ENCODE data around the gene VASH1.

The VASH1 gene

DNA sequence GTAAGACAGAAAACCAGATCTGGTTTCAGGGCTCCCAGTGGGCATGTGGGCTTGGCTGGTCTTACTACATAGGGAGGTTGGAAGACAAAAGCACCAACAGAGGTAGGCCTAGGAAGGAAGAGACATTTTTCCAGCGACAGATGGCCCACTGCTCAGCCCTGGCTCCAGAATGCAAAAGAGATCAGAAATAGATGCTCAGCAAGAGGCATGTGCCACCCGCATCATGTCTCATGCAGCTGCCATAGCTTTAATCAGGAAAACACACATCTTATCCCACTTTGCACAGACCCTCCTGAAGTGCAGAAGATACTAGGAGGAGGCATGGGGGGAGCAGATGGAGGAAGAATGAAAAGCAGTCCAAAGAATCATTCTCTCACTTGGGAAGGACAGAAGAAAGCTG lies 25.3 kb downstream of the VASH1 start:
- no peak for DNase-seq

DNA sequence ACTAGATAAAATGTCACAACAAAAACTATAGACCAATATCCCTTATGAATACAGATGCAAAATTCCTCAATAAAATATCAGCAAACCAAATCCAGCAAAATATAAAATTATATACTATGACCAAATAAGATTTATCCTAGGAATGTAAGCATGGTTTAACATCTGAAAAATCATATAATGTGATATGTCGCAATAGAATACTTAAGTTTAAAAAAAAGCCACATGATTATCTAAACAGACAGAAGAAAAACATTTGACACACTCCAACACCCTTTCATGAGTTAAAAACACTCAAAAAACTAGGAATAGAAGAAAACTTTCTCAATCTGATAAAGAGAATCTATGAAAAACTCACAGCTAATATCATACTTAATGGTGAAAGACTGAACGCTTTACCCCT lies 31.2 kb downstream of the VASH1 start:
- DNase-seq, result no peak

DNA sequence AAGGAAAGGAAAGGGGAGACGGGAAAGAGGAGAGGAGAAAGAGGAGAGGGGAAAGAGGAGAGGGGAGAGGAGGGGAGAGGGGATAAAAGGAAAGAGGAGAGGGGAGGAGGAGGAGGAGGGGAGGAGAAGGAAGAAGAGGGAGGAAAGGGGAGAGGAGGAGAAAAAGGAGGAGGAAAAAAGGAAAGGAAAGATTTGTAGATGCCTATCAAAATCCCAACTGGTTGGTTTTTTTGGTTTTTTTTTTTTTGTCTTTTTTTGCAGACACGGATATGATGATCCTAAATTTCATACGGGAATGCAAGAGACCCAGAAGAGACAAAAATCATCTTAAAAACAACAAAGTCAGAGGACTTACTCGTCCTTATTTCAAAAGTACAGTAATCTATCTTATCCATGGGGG lies 32.1 kb downstream of the VASH1 start:
- DNase-seq, result no peak

GRCh38 chr14:76793956-76794355 lies 32.7 kb downstream of the VASH1 start:
- DNase-seq, result no peak

DNA sequence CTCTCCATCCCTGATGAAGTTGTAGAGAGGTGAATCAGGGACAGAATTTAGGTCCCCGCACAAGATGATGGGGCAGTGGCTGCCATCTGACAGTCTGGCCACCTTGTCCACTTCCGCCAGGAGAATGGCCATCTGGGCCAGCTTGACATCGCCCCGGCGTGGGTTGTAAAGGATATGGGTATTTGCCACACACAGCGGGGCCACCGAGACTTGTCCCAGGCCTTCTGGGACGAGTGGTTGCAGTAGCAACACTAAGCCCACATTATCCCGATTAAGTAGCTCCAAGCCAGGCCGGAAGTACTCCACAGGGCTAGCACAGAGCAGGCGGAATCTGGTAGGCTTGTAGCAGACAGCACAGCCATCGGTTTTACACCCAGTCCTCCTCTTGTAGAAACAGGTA lies 45.2 kb downstream of the VASH1 start:
- no peak for DNase-seq

- no peak for DNase-seq
Measured at GRCh38 chr14:76808011-76808410, 46.7 kb downstream of the VASH1 start.

DNA sequence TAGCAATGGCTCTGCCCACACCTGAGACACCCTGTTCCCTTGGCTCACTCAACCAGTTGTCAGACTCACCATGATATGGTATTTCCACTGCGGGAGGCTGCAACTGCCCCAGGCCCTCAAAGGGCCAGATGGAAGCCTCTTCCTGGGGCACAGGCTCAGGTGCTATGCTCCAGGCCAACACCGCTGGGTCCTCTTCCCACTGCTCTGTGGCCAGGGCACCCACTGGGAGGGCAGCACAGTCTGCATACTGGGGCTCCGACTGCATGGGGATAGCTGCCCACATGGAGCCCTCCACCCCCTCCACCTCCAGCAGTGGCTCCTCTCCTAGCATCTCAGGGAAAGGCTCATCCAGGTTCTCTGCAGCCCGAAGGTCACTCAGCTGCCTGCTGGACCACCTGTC lies 47.7 kb downstream of the VASH1 start:
- DNase-seq, result no peak

DNA sequence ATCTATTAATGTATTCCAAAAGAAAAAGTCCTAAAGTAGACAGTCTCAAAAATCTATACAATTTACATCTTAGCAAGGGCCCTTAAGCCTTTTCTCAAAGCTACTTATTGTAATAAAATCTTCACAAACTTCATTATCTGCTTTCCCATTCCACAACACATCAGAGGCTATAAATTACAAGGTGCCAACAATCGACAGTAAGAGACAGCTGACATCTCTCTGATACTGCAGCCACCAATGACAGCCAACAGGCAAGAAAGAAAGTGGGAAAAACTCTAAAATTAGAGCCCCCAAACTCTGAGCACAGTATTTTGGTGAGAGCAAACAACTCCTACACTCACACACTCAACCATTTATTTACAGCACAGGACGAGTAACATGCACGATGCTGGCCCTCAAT lies 49.3 kb downstream of the VASH1 start:
- DNase-seq, result no peak

- DNase-seq, result peak; percentile 48
Measured at GRCh38 chr14:76810953-76811400, 49.7 kb downstream of the VASH1 start.

DNA sequence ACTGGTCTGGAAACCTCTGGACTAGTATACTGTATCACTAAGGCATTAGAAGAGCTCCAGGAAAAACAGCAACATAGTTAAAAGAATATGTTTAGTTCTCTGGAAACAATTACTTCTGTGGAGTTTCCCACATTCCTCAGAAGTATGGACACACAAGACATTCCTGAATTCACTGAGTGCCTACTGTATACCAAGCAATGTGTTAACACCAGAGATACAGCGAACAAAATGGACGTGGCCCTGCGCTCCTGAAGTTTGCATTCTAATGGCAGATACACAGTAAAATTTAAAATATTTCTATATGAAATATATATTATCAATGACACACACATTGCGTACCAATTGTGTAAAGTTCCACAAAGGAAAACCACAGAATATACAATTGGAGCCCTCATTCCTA lies 50.3 kb downstream of the VASH1 start:
- no peak for DNase-seq

GRCh38 chr14:76812093-76812421 lies 50.8 kb downstream of the VASH1 start:
- DNase-seq, result peak; percentile 9

GRCh38 chr14:76812422-76813383 lies 51.4 kb downstream of the VASH1 start, which contains the start of gene ANGEL1:
ANGEL1 (minus strand) TSS chr14:76812882; CDS start chr14:76812827, 55 bp downstream.
- DNase-seq, result peak; percentile 98

DNA sequence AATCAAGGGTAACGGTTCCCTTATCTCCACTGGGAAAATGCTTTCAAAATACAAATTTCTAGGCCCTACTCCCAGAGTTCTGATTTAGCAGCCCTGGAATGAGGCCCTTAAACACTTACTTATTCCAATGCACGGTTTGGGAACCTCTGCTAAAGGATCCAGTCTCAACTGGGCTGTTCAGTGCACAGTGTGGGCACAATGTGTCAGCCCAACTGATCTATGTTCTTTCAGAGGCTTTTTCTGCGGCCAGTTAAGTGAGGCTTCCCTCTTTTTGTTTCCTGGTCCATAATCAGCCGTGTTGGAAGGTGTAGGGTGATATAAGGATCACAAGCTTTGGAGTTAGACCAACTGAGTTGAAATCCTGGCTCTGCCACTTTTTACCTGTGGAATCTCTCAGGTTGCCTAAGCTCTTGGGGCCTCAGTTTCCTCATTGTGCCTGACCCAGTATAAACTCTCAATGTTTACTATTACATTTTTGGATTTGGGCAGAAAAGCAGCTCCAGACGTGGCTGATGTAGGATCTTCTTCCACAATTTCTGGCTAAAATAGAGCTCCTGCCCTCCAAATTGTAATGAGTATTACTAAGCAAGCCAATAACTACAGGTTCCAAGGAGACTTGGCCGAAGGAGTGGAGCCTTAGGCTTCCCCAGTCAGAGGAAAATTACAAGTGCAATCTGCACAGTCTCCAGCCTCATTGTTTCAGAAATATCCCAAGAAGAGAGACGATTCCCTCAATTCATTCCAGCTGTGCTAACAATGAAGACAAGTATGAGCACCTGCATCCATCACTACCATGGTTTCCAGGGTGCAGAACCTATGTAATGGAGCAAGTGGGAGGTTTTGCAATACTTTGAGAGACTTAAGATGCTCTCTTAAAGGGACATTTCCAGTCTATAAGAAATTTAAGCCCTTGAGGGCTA lies 53.7 kb downstream of the VASH1 start:
- no peak for DNase-seq

GRCh38 chr14:76820700-76821099 lies 59.4 kb downstream of the VASH1 start:
- no peak for DNase-seq

DNA sequence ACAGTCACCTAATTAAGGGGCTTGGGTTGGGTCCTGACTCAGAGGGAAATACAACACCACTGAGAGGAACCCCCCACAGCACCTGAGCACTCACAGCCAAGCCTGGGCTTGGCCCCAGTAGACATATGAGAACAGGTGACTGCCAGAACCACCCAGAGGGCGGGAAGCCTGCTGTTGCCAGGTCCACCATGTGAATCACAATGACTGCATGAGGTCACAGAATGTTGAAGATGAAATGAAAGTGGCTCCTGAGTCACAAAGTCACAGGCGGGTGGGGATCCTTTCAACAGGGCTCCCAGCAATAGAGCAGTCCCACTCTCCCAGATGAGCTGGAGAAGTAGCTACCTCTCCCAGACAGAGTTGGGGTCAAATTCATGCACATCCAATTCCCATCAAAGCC lies 64.9 kb downstream of the VASH1 start, which contains the start of gene LRRC74A:
Gene LRRC74A, plus strand, starts transcription at position 287 of the 400 bp plus-strand sequence. CDS start 290 bp downstream, outside the sequence.
- DNase-seq, result no peak

DNA sequence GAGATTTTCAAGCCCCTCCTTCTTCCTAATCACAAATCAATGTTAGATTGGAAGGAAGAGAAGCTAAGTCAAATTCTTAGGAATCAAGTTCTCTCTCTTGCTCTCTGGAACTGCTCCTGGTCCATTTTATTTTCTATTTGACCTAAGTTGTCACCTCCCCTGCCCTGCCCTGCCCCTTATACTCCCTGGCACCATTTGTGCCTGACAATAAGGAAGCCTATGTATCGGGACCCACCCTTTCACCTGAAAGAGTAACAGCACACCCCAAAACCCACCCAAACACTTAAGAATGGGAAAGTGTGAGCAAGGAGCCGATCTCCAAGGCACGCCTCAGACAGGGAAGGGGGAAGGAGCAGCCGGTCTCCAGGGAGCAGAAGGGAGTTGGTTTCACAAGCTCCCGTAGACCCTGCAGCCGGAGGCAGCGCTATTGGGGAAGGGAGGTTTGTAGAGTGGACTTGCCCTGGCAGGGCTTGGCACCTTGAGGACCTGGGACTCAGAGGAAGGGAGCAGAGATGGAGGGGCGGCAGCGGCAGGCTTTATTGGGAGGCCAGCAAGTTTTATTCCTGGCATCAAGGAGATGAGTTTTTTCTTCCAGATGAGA lies 66.5 kb downstream of the VASH1 start:
- no peak for DNase-seq

GRCh38 chr14:76828339-76829012 lies 67.2 kb downstream of the VASH1 start:
- no peak for DNase-seq

DNA sequence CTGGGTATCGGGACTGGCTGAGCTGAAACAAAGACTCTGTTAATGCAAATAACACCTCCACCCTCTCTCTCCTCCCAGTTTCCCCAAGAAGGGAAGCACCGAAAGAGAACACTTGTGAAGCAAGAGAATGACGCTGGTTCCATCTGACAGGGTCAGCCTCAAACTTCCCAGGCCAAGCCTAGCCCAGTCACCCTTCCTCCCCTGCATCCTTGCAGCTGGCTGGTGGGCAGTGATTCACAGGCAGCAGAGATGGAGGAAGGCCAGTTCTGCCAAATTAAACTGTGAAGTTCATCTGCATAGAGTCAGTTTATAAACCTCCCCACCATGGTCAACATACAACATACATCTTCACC lies 67.7 kb downstream of the VASH1 start:
- DNase-seq, result no peak

DNA sequence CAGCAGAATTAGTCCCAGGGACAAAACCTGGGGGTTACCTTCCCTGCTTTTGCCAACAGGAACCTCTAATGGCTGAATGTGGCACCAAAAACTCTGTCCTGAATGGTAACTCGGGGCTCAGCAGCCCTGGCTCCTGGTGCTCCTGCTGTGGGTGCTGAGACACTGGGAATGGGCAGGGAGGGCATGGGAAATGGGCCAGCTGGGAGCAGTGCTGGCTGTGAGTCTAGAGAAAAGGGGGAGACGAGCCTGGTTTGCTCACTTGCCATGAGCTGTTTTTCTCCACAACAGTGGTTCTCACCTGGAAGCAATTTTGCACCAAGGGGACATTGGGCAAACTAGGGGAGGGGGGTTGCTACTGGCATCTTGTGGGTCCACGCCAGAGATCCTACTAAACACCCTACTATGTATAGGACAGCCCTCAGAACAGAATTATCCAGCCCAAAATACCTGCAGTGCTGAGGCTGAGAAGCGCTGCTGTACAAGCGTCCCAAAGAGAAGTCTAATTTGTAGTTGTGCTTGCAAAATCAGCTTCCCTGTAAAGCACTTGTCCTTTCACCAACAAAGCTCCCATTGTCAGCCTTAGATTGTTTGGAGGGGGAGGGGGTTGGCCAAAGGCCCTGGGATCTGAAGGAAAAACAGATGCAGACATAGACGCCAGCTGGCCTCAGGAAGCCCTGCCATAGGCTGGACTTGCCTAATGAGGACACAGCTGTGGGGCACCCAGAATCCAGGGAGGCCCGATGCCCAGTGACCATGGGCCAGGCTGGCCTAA lies 68.6 kb downstream of the VASH1 start:
- DNase-seq, result no peak

DNA sequence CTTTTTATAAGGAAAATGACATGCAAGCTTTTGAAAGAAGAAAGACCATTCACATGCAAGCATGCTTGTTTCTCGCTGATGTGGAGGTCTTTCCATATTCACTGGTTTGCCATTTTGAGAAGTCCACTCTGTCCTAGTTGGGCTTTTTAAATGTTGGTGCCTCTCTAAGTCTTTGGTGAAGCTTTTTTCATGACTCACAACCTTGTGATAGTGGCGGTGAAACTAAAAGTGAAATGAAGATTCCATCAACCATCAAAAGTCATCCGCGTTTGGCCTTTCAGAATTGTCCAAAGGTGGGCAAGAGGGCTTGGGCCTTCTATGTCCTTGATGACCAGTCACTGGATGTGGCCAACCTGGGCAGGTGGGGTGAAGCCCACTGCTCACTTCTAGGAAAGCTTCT lies 69.3 kb downstream of the VASH1 start:
- no peak for DNase-seq

GRCh38 chr14:76832503-76832988 lies 71.3 kb downstream of the VASH1 start:
- no peak for DNase-seq
